ENCODE data around the gene IMP4. TPM values are rescaled to one million over a fixed set of nuclear protein-coding genes. Genes with fewer than 3 reads are reported as not detected.

IMP4 gene
- total and polyA plus RNA-seq, 10 of the 15 experiments (the other 5 are each of a cell fraction or from before 2014, with no cell fraction given): 41.4 to 242 (median 166) TPM

DNA sequence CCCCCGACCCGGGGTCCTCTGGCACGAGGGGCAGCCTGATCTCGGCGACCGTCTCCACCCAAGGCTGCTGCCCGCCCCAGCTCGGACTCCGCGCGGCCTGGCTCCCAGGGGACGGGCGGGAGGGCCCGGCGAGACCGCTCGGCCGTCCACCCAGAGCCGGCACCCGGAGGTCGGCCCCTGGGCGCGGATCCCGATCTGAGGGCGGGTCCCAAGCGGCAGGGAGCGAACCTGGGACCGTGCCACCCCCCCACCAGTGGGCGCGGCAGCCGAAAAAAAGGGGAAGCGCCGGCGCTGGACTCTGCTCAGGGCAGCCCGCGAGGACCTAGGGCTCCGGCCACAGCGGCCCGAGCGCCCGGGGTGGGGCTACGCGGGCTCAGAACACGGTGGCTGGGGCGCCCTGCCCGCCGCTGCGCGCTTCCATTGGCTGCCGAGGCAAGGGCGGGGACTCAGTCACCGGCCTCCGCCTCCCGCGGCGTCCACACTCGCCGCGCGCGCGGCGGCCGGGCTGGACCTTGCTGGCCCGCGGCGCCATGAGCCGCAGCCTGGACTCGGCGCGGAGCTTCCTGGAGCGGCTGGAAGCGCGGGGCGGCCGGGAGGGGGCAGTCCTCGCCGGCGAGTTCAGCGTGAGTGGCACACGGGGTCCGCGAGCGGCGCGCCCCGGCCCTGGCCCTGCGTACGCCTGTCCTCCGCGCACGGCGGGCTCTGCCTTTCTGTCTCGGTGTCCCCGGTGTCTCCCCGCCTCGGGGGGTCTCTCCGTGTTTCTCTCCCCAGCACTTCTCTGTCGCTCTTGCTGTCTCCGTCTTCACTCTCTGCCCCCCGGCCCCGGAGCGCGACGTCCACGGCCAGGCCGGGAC, 13.1 kb downstream of the IMP4 start, which contains the start of gene PTPN18 (continued):
- TF ChIP-seq, protein P1, sequence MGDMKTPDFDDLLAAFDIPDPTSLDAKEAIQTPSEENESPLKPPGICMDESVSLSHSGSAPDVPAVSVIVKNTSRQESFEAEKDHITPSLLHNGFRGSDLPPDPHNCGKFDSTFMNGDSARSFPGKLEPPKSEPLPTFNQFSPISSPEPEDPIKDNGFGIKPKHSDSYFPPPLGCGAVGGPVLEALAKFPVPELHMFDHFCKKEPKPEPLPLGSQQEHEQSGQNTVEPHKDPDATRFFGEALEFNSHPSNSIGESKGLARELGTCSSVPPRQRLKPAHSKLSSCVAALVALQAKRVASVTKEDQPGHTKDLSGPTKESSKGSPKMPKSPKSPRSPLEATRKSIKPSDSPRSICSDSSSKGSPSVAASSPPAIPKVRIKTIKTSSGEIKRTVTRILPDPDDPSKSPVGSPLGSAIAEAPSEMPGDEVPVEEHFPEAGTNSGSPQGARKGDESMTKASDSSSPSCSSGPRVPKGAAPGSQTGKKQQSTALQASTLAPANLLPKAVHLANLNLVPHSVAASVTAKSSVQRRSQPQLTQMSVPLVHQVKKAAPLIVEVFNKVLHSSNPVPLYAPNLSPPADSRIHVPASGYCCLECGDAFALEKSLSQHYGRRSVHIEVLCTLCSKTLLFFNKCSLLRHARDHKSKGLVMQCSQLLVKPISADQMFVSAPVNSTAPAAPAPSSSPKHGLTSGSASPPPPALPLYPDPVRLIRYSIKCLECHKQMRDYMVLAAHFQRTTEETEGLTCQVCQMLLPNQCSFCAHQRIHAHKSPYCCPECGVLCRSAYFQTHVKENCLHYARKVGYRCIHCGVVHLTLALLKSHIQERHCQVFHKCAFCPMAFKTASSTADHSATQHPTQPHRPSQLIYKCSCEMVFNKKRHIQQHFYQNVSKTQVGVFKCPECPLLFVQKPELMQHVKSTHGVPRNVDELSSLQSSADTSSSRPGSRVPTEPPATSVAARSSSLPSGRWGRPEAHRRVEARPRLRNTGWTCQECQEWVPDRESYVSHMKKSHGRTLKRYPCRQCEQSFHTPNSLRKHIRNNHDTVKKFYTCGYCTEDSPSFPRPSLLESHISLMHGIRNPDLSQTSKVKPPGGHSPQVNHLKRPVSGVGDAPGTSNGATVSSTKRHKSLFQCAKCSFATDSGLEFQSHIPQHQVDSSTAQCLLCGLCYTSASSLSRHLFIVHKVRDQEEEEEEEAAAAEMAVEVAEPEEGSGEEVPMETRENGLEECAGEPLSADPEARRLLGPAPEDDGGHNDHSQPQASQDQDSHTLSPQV (IDR thresholded peaks at IDR 0.05): no peak; the same call in 1 of the 2 replicates
- TF ChIP-seq ZNF207 (IDR thresholded peaks at IDR 0.05; ENCODE audit: borderline replicate concordance) (no peak), ZZZ3 (IDR thresholded peaks at IDR 0.05; ENCODE audit: control insufficient read depth, insufficient read length, low read depth) (no peak), SMC3 (IDR thresholded peaks at IDR 0.05; ENCODE audit: borderline replicate concordance, low read length) (no peak; the same call in 1 of the 2 replicates), CBFB (IDR thresholded peaks at IDR 0.05; ENCODE audit: low read depth) (no peak), ZNF622 (IDR thresholded peaks at IDR 0.05) (no peak), EED (IDR thresholded peaks at IDR 0.05; ENCODE audit: low read depth) (no peak), CEBPB (IDR thresholded peaks at IDR 0.05; ENCODE audit: borderline replicate concordance in 1 of 2, low read depth in 2 of 2, low read length in 2 of 2) (no peak), GABPA (IDR thresholded peaks at IDR 0.05; ENCODE audit: low read depth) (no peak), CBX3 (IDR thresholded peaks at IDR 0.05; ENCODE audit: borderline replicate concordance, low read depth) (no peak), SREBF1 (IDR thresholded peaks at IDR 0.05; ENCODE audit: low read length) (no peak), FOXM1 (IDR thresholded peaks at IDR 0.05; ENCODE audit: low read depth, low read length) (no peak), ASH2L (IDR thresholded peaks at IDR 0.05; ENCODE audit: borderline replicate concordance, low read depth) (no peak), NFIC (IDR thresholded peaks at IDR 0.05; ENCODE audit: low read depth, low read length) (no peak), SMARCA5 (IDR thresholded peaks at IDR 0.05) (peak; percentile 76), SPI1 (IDR thresholded peaks at IDR 0.05; ENCODE audit: borderline replicate concordance, insufficient read depth, low read depth, low read length) (peak; percentile 44; the same call in 1 of the 2 replicates), ZNF384 (IDR thresholded peaks at IDR 0.05; ENCODE audit: borderline replicate concordance, low read depth, low read length) (no peak), ZNF274 (IDR thresholded peaks at IDR 0.05; ENCODE audit: insufficient read depth, insufficient read length) (no peak), SRF (IDR thresholded peaks at IDR 0.05; ENCODE audit: low read depth in 2 of 2, low read length in 2 of 2) (no peak), FOXK2 (IDR thresholded peaks at IDR 0.05) (no peak), CREB1 (IDR thresholded peaks at IDR 0.05; ENCODE audit: low read depth) (no peak), SIN3A (IDR thresholded peaks at IDR 0.05; ENCODE audit: low read depth, low read length) (peak; percentile 18; the same call in 1 of the 2 replicates)
- TF ChIP-seq, protein P2, sequence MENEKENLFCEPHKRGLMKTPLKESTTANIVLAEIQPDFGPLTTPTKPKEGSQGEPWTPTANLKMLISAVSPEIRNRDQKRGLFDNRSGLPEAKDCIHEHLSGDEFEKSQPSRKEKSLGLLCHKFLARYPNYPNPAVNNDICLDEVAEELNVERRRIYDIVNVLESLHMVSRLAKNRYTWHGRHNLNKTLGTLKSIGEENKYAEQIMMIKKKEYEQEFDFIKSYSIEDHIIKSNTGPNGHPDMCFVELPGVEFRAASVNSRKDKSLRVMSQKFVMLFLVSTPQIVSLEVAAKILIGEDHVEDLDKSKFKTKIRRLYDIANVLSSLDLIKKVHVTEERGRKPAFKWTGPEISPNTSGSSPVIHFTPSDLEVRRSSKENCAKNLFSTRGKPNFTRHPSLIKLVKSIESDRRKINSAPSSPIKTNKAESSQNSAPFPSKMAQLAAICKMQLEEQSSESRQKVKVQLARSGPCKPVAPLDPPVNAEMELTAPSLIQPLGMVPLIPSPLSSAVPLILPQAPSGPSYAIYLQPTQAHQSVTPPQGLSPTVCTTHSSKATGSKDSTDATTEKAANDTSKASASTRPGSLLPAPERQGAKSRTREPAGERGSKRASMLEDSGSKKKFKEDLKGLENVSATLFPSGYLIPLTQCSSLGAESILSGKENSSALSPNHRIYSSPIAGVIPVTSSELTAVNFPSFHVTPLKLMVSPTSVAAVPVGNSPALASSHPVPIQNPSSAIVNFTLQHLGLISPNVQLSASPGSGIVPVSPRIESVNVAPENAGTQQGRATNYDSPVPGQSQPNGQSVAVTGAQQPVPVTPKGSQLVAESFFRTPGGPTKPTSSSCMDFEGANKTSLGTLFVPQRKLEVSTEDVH (IDR thresholded peaks at IDR 0.05; ENCODE audit: low read depth, partially characterized antibody): no peak
- TF ChIP-seq, protein P3, sequence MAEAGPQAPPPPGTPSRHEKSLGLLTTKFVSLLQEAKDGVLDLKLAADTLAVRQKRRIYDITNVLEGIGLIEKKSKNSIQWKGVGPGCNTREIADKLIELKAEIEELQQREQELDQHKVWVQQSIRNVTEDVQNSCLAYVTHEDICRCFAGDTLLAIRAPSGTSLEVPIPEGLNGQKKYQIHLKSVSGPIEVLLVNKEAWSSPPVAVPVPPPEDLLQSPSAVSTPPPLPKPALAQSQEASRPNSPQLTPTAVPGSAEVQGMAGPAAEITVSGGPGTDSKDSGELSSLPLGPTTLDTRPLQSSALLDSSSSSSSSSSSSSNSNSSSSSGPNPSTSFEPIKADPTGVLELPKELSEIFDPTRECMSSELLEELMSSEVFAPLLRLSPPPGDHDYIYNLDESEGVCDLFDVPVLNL (IDR thresholded peaks at IDR 0.05; ENCODE audit: low read depth, low read length): no peak

Measured in GM12878 (cell line).